IPS-15b (cell line): ENCODE data around the gene KHSRP.

Experiments
- H3K27me3 ChIP-seq: one replicate; pipeline ENCODE4 v1.6.1; 2013; ENCODE audit warnings: low read length; ENCODE audit not compliant: control insufficient read depth, insufficient read depth
- H3K36me3 ChIP-seq: one replicate; pipeline ENCODE4 v1.6.1; 2013; ENCODE audit warnings: low read length; ENCODE audit not compliant: control insufficient read depth, insufficient read depth
- H3K4me1 ChIP-seq: one replicate; pipeline ENCODE4 v1.6.1; 2013; ENCODE audit warnings: mild to moderate bottlenecking, low read length; ENCODE audit not compliant: control insufficient read depth, insufficient read depth
- H3K4me3 ChIP-seq: one replicate; pipeline ENCODE4 v1.5.1; 2013; ENCODE audit warnings: low read depth, low read length
- H3K9ac ChIP-seq: one replicate; pipeline ENCODE4 v1.6.1; 2013; ENCODE audit warnings: low read depth, mild to moderate bottlenecking, low read length
- H3K9me3 ChIP-seq: one replicate; pipeline ENCODE4 v1.6.1; 2013; ENCODE audit warnings: mild to moderate bottlenecking, low read length; ENCODE audit not compliant: control insufficient read depth, insufficient read depth

The KHSRP gene

DNA sequence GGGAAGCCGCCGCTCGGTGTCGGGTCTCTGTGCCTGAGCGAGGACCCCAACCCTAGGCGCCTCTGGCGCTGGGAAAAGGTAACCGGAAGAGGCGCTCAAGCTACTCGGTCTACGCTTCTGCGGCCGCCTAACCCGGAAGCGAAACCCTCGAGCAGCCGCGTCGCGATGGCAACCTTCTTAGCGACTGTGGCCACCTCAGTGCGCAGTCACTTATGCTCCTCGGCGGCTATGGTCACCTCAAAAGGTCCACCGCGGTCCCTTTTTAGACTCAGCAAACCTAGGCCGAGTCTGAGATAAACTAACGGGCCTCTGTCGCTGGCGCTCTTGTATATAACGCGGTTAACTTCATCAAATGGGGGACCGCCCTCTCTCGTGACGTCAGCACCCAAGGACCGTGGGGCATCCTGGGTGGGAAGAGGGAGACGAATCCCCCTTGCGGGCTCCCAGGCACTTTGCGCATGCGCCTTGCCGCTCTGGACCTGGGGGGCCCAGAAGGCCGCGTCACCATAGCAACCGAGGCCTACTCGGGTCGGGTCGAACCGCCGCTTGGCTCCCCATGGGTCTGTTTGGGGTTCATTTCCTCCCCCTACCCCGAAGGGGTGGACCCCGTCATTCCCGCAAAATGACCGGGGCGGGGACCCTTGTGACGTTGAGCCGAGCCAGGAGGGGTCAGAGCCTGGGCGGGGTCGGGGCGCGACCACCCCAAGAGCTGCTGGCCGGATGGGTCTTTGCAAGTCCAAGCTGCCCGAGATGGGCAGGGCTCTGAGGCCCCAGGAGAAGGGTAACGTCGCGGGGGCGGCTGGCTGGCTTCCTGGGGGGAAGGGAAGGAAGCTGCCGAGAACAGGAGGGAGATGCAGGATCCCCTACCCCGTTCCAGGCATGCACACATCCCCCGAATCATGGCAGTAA lies 31.3 kb downstream of the KHSRP start, which contains the start of gene GTF2F1:
TSS of gene GTF2F1 (minus strand) at position 91 of the 909 bp plus-strand sequence. CDS start 169 bp downstream, outside the sequence.
- H3K9me3 ChIP-seq = no peaks in the 10 kb centered on the region
- H3K4me3 ChIP-seq = peak within 1 kb of the TSS; percentile 98
- no peaks in the 10 kb centered on the region for H3K27me3 ChIP-seq
- peaks cover 14% of the 10 kb centered on the region for H3K36me3 ChIP-seq
- H3K4me1 ChIP-seq = no peaks in the 10 kb centered on the region
- H3K9ac ChIP-seq = peak within 1 kb of the TSS; percentile 94

- Histone ChIP-seq H3K36me3 (peaks cover 21% of the 10 kb centered on the region), H3K9me3 (no peaks in the 10 kb centered on the region), H3K27me3 (no peaks in the 10 kb centered on the region), H3K4me1 (no peaks in the 10 kb centered on the region), H3K4me3 (peak overlapping the region; percentile 98), H3K9ac (peak overlapping the region; percentile 94)
Observed at GRCh38 chr19:6392221-6393073, 32.2 kb downstream of the KHSRP start.

- H3K9me3 ChIP-seq = no peaks in the 10 kb centered on the region
- H3K27me3 ChIP-seq = no peaks in the 10 kb centered on the region
- H3K4me3 ChIP-seq = no peak overlapping the region
- H3K9ac ChIP-seq = no peak overlapping the region
- H3K4me1 ChIP-seq = no peaks in the 10 kb centered on the region
- H3K36me3 ChIP-seq = peaks cover 45% of the 10 kb centered on the region
Observed at GRCh38 chr19:6387372-6387771, 37.2 kb downstream of the KHSRP start.

DNA sequence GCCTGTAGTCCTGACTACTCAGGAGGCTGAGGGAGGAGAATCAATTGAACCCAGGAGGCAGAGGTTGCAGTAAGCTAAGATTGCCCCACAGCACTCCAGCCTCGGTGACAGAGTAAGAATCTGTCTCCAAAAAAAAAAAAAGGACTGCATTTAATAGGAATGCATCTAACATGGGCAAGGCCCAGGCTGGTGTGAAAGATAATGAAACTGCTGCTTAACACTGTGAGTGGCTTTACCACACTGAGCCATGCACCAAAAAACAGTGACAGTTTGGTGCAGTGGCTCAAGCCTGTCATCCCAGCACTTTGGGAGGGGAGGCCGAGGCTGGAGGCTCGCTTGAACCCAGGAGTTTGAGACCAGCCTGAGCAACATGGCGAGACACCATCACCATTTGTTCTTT lies 40.2 kb downstream of the KHSRP start:
- Histone ChIP-seq H3K9ac (no peak overlapping the region), H3K4me1 (no peaks in the 10 kb centered on the region), H3K4me3 (no peak overlapping the region), H3K36me3 (peaks cover 65% of the 10 kb centered on the region), H3K9me3 (no peaks in the 10 kb centered on the region), H3K27me3 (no peaks in the 10 kb centered on the region)

DNA sequence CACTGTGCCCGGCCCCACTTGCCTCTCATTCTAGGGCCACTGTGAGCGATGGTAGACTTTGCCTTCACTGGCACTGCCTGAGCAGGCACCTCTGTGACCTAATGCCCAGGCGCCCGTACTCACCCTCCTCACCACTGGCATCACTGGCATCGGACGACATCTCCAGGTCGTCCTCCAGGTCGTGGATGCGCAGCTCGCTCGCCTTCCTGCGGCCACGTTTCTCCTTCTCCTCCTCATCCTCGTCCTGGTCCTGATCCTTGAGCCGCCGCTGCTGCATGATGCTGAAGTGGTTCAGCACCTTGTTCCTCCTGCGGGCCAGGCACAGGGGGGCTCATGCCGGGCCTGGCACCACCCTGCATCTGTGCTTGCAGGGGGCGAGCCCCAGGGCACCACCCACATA lies 41.4 kb downstream of the KHSRP start:
- Histone ChIP-seq H3K9me3 (no peaks in the 10 kb centered on the region), H3K27me3 (no peaks in the 10 kb centered on the region), H3K9ac (no peak overlapping the region), H3K4me1 (no peaks in the 10 kb centered on the region), H3K4me3 (no peak overlapping the region), H3K36me3 (peaks cover 58% of the 10 kb centered on the region)

DNA sequence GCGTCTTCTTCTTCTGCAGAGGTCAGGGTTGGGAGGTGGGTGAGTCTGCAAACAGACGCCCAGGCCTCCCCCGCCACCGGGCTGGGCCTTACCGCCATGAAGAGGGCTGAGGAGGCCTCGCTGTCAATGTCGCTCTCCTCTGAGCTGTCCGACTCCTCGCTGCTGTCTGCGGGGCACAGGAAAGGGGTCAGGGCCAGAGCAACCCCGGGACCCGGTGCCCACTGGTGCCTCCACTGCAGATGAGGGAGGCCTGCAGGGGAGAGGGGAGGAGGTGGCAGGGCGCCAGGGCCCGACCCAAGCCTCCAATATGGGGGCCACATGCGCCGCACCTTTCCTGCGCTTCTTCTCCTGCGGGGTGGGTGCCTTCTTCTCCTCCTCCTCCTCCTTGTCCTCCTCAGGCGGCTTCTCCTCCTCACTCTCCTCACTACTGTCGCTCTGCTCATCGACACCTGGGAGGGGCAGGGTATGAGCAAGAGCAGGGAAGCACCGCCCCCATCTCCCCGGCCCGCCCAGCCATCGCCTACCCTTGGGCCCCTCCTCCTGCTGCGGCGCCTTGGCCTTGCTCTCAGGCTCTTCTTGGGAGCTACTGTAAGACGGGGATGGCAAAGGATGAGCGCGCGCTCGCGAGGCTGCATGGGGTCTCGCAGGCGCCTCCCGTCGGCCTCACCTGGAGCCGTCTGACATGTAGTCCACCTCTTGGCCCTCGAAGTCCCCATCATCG lies 43.4 kb downstream of the KHSRP start:
- Histone ChIP-seq H3K36me3 (peaks cover 48% of the 10 kb centered on the region), H3K9ac (no peak overlapping the region), H3K4me1 (no peaks in the 10 kb centered on the region), H3K4me3 (no peak overlapping the region), H3K27me3 (no peaks in the 10 kb centered on the region), H3K9me3 (no peaks in the 10 kb centered on the region)

DNA sequence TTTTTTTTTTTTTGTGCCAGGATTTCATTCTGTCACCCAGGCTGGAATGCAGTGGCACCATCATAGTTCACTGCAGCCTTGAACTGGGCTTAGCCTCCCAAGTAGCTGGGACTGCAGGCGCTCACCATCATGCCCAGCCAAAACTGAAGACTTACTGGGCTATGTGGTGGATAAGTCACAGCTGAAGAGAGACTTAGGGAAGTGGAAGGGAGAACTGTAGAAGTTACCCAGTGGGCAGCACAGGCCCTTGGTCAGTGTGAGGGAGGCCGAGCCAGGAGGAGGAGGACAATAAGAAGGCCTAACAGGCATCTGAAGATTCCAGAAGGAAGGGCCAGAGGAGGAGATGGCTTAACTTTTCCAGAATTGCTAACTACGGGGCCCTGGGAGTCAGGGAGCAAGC lies 44.9 kb downstream of the KHSRP start:
- Histone ChIP-seq H3K9me3 (no peaks in the 10 kb centered on the region), H3K27me3 (no peaks in the 10 kb centered on the region), H3K4me1 (no peaks in the 10 kb centered on the region), H3K9ac (no peak overlapping the region), H3K36me3 (peaks cover 53% of the 10 kb centered on the region), H3K4me3 (no peak overlapping the region)

DNA sequence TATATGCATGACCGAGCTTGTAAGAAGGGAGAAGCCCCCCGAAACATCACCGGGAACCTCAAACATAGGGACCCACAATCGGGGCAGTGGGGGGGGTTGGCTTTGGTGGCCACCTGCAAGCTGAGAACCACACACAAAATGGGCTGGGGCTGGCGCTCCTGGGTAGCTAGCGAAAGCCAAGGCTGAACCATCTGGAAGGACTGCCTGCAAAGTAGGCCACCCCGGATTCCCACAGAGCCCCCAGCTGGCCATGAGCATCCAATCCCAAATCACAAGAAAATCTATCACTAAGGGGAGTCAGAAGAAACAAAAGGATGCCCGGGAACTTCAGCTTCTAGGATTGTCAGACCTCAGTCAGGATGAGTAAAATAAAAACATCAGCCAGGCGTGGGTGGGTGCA lies 46.1 kb downstream of the KHSRP start:
- H3K36me3 ChIP-seq = peaks cover 49% of the 10 kb centered on the region
- no peaks in the 10 kb centered on the region for H3K27me3 ChIP-seq
- no peak overlapping the region for H3K4me3 ChIP-seq
- no peaks in the 10 kb centered on the region for H3K9me3 ChIP-seq
- no peak overlapping the region for H3K9ac ChIP-seq
- H3K4me1 ChIP-seq = no peaks in the 10 kb centered on the region

DNA sequence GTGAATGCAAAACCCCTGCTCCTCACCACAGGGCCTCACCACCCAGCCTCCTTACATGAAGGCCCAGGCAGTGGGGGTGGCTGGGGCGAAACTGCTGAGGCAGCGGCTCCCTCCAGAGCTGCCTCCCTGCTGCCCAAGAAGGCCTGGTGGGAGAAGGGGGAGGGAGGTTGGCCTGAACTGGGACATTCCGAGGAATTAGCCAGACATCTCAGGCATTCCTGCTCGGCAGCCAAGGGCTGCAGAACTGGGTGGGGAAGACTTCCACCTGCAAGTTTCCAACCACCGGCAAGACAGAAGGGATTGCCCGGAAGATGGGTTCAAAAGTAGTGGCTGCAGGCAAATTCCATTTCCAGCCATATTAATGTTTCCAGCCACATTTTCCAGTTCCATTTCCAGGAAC lies 46.6 kb downstream of the KHSRP start:
- H3K4me3 ChIP-seq = no peak overlapping the region
- no peak overlapping the region for H3K9ac ChIP-seq
- peaks cover 45% of the 10 kb centered on the region for H3K36me3 ChIP-seq
- H3K4me1 ChIP-seq = no peaks in the 10 kb centered on the region
- H3K9me3 ChIP-seq = no peaks in the 10 kb centered on the region
- no peaks in the 10 kb centered on the region for H3K27me3 ChIP-seq

DNA sequence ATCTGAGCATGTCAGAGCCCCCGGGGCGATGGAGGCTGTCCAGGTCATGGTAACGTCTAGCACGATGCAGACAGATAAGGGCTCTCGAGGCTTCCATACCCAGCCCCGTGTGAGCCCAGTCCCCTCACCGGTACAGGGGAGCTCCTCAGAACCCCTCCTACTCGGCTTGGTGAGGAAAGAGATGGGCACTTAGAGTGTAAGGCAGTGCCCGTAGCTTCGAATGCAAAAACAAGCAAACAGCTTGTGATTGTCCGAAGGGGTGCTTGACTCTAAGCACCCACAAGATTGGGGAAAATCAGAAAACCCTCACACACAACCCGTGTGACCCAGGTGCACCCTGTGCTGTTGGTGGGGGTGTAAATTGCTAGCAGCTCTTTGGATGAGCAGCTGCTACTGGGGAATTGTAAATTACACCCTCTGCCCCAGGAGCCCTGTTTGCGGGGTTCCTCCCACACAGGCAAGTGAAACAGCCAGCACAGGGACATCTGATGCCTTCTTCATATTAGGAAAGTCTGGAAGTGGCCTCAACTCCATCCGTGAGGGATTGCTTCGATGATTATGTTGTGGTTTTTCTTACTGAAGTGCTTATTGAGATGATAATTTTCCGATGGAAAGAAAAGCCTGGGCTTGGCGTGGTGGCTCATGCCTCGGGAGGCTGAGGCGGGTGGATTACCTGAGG lies 48.0 kb downstream of the KHSRP start:
- peaks cover 33% of the 10 kb centered on the region for H3K36me3 ChIP-seq
- H3K9ac ChIP-seq = peak overlapping the region; percentile 60

More for the DNA sequence above, 48.0 kb downstream of the KHSRP start:
- H3K4me3 ChIP-seq = no peak overlapping the region
- no peaks in the 10 kb centered on the region for H3K27me3 ChIP-seq
- no peaks in the 10 kb centered on the region for H3K9me3 ChIP-seq
- no peaks in the 10 kb centered on the region for H3K4me1 ChIP-seq
